ENCODE results near the gene CYP4F11. TPM values are rescaled to one million over a fixed set of nuclear protein-coding genes. Genes with fewer than 3 reads are reported as not detected.

The CYP4F11 gene
- total and polyA plus RNA-seq, 2 of the 13 experiments (the other 11 are each of a cell fraction or from before 2014, with no cell fraction given) = 7.8 to 8.4 TPM

DNA sequence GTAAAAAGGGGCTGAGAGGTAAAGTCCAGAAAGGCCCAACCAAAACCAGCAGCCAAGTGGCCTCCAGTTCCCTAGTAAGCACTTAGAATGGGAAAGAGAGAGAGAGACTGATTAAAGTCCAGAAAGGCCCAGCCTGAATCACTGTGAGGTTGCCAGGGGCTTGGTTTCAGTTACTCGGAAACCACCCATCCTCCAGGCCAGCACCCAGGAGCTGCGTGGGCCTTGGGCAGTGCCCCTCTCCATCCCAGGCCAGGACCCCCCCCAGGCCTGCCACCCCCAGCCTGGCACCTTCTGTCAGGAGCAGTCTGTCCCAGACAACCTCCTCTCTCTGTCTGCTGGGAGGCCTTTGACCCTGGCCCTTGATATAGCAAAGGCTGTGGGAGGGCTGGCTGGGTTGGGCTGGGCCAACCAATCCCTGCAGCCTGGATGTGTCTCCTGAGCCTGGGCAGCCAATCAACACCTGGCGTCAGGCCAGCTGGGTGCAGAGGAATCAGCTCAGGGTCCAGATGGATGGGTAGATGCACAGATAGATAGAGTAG lies 36.5 kb downstream of the CYP4F11 start, which contains the start of gene CYP4F2 (continued):
- TF ChIP-seq, protein P1, sequence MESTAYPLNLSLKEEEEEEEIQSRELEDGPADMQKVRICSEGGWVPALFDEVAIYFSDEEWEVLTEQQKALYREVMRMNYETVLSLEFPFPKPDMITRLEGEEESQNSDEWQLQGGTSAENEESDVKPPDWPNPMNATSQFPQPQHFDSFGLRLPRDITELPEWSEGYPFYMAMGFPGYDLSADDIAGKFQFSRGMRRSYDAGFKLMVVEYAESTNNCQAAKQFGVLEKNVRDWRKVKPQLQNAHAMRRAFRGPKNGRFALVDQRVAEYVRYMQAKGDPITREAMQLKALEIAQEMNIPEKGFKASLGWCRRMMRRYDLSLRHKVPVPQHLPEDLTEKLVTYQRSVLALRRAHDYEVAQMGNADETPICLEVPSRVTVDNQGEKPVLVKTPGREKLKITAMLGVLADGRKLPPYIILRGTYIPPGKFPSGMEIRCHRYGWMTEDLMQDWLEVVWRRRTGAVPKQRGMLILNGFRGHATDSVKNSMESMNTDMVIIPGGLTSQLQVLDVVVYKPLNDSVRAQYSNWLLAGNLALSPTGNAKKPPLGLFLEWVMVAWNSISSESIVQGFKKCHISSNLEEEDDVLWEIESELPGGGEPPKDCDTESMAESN (CRISPR knock-in tag; conservative IDR thresholded peaks at IDR 0.05) = 0 out of 2 replicates have a peak, but pooled peaks have one; percentile 23
- 0 out of 2 replicates have a peak, but pooled peaks have one; percentile 36 for TF ChIP-seq KLF12 (CRISPR knock-in tag; IDR thresholded peaks at IDR 0.05; ENCODE audit: borderline replicate concordance)
- TF ChIP-seq POGZ (CRISPR knock-in tag; IDR thresholded peaks at IDR 0.05) = peak; percentile 69
- no peak for TF ChIP-seq ZNF737 (CRISPR knock-in tag; IDR thresholded peaks at IDR 0.05; ENCODE audit: borderline replicate concordance)
- TF ChIP-seq POLR2AphosphoS5 (IDR thresholded peaks at IDR 0.05; ENCODE audit: low read depth, low read length) = peak; percentile 87
- TF ChIP-seq, protein P2, sequence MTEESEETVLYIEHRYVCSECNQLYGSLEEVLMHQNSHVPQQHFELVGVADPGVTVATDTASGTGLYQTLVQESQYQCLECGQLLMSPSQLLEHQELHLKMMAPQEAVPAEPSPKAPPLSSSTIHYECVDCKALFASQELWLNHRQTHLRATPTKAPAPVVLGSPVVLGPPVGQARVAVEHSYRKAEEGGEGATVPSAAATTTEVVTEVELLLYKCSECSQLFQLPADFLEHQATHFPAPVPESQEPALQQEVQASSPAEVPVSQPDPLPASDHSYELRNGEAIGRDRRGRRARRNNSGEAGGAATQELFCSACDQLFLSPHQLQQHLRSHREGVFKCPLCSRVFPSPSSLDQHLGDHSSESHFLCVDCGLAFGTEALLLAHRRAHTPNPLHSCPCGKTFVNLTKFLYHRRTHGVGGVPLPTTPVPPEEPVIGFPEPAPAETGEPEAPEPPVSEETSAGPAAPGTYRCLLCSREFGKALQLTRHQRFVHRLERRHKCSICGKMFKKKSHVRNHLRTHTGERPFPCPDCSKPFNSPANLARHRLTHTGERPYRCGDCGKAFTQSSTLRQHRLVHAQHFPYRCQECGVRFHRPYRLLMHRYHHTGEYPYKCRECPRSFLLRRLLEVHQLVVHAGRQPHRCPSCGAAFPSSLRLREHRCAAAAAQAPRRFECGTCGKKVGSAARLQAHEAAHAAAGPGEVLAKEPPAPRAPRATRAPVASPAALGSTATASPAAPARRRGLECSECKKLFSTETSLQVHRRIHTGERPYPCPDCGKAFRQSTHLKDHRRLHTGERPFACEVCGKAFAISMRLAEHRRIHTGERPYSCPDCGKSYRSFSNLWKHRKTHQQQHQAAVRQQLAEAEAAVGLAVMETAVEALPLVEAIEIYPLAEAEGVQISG (CRISPR knock-in tag; IDR thresholded peaks at IDR 0.05) = 0 out of 2 replicates have a peak, but pooled peaks have one; percentile 24
- TF ChIP-seq, protein P3, sequence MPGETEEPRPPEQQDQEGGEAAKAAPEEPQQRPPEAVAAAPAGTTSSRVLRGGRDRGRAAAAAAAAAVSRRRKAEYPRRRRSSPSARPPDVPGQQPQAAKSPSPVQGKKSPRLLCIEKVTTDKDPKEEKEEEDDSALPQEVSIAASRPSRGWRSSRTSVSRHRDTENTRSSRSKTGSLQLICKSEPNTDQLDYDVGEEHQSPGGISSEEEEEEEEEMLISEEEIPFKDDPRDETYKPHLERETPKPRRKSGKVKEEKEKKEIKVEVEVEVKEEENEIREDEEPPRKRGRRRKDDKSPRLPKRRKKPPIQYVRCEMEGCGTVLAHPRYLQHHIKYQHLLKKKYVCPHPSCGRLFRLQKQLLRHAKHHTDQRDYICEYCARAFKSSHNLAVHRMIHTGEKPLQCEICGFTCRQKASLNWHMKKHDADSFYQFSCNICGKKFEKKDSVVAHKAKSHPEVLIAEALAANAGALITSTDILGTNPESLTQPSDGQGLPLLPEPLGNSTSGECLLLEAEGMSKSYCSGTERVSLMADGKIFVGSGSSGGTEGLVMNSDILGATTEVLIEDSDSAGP (CRISPR knock-in tag; IDR thresholded peaks at IDR 0.05; ENCODE audit: borderline replicate concordance) = peak; percentile 22; the same call in 1 of the 2 replicates
- TF ChIP-seq ZFY (CRISPR knock-in tag; IDR thresholded peaks at IDR 0.05) = peak; percentile 76
- peak; percentile 47; the same call in 1 of the 2 replicates for TF ChIP-seq BRCA1 (CRISPR knock-in tag; IDR thresholded peaks at IDR 0.05)
- TF ChIP-seq DNMT1 (CRISPR knock-in tag; IDR thresholded peaks at IDR 0.05) = no peak
- 0 out of 2 replicates have a peak, but pooled peaks have one; percentile 12 for TF ChIP-seq HNF4G (IDR thresholded peaks at IDR 0.05; ENCODE audit: borderline replicate concordance, low read depth, low read length)
- no peak for TF ChIP-seq HNF4G (CRISPR knock-in tag; IDR thresholded peaks at IDR 0.05; ENCODE audit: borderline replicate concordance, low read depth)
- TF ChIP-seq ZNF839 (CRISPR knock-in tag; IDR thresholded peaks at IDR 0.05; ENCODE audit: borderline replicate concordance) = 0 out of 2 replicates have a peak, but pooled peaks have one; percentile 10
- TF ChIP-seq ZNF17 (CRISPR knock-in tag; IDR thresholded peaks at IDR 0.05) = no peak
- TF ChIP-seq ZNF766 (CRISPR knock-in tag; IDR thresholded peaks at IDR 0.05; ENCODE audit: borderline replicate concordance) = 0 out of 2 replicates have a peak, but pooled peaks have one; percentile 19
- TF ChIP-seq ZFX (CRISPR knock-in tag; IDR thresholded peaks at IDR 0.05; ENCODE audit: low read depth) = peak; percentile 75
- TF ChIP-seq, protein P4, sequence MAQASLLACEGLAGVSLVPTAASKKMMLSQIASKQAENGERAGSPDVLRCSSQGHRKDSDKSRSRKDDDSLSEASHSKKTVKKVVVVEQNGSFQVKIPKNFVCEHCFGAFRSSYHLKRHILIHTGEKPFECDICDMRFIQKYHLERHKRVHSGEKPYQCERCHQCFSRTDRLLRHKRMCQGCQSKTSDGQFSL (CRISPR knock-in tag; IDR thresholded peaks at IDR 0.05) = peak; percentile 78

All from HepG2 (cell line).